HG03280 (cell line): ENCODE measurements around the gene CBX8.
"Not testable (repeated sequence)": the region's sequence is repeated elsewhere in the genome, so short reads cannot be mapped to it uniquely, and the experiment has no call there.

ENCODE experiments used
- ATAC-seq: cut with Tn5 transposase; IDR thresholded peaks from one replicate; pipeline ENCODE4 v1.9.1; 2021; ENCODE audit warnings: mild to moderate bottlenecking, moderate library complexity; ENCODE audit not compliant: unreplicated experiment

Gene CBX8

DNA sequence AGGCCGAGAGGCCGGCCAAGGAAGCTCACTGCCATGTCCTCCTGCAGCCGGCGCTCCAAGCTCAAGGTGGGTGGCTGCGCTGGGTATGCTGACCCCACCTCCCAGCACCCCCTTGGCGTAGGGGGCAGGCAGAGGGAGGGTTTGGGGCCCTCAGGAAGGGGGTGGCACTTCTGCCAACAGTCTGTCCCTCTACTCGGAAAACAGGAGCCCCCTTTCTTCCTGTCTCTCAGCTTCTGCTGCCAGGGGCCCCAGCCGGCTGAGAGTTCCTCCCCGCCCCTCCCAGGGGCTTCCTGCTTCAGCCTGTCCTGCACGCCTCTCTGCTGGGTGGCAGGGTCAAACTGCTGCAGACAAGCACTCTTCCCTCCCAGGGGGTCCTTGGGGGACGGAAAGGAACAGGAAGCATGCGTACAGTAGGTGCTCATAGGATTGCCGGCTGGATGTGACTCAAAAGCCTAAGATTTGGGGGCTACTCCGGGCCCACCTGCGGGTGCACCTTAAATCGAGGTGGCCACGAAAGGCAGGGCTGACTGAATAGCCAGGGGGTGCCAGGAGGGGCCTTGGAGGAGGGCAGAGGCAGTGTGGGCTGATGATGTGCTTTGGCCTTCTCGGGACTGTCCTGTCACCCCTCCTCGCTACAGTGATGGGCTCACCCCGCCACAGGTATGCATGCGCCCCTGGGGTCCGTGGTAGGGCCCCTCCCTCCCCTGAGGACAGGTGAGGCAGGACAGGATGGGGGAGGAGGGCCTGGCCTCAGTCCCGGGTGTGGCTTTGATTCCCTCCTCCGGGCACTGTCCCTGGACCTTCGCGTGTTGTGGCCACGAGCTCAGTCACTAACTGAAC is 14.9 kb downstream of the CBX8 start:
- ATAC-seq = no peak

DNA sequence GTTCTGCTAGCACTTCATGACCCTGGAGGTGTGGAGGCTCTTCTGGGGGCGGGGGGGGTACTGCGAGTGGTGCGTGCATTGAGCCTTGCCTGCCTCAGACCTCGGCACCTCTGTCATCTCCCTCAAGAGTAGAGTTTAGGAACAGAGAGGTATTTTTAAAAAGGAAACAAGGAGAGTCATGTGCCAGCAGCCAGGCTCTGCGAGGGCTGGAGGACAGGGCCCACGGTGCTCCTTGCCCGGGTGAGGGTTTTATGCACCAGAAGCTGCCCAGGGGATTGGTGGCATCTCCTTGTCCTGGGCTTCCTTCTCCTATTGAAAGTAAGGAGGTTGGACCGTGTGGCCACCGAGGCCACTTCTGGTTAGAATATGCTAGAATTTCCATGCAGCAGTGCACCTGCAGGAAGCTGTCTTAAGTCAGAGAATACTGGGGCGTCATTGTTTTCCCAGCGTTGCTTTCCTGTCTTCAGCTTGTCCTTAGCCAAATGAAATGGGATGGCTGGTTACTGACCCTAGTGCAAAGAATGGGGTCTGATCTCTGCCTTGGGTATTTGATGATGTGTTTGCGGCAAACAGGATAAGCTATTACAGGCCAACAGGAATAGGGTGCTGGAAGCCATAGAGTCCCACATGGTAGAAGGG is 15.7 kb downstream of the CBX8 start:
- no peak for ATAC-seq

DNA sequence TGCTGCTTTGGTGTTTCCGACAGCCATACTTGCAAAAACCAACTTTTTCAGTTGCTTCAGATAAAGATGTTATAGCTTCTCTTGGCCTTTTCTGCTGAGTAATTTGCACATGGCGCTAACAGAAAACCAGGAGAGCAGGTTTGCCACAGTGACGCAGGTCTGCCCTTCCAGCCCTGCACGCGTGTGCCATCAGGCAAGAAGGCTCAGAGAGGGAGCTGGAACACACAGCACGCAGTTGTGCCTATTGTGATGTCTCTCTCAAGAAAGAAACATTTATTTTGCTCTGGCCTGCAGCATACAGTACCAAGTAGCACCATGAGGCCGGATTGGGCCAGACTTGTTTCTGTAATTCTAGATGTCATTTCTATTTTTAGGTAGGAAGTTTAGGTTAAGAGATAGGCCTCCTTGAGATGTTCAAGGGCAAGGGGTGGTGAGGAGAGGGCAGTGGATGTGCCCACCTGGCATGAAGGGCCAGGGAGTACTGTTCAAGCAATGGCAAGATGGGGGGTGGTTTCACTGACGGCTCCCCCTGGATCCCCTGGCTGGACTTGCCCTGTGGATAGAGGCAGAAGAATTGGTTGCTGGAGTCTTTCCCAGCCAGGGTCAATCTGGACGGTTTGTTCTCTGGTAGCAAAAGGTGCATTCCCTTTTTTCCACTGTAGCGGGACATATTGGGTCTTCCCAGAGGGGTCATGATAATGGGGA is 17.1 kb downstream of the CBX8 start:
- no peak for ATAC-seq

DNA sequence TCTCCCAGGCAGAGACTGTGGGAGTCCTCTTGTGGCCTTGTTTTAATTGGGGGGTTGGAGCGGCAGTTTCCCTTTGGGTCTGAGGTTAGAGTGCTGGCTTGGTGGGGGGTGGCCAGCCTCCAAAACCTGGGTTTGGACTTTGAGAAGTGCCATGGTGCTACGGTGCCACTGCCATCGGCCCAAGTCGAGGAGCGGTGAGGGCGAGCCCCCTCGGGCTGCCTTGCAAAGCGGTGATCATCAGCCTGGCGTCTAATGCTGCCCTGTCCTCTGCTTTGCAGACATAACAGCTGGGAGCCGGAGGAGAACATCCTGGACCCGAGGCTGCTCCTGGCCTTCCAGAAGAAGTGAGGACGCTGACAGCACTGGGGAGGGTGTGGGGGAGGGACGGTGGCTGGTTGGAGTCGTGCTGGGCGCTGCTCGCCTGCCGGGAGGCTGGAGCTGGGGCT is 17.8 kb downstream of the CBX8 start:
- no peak for ATAC-seq

DNA sequence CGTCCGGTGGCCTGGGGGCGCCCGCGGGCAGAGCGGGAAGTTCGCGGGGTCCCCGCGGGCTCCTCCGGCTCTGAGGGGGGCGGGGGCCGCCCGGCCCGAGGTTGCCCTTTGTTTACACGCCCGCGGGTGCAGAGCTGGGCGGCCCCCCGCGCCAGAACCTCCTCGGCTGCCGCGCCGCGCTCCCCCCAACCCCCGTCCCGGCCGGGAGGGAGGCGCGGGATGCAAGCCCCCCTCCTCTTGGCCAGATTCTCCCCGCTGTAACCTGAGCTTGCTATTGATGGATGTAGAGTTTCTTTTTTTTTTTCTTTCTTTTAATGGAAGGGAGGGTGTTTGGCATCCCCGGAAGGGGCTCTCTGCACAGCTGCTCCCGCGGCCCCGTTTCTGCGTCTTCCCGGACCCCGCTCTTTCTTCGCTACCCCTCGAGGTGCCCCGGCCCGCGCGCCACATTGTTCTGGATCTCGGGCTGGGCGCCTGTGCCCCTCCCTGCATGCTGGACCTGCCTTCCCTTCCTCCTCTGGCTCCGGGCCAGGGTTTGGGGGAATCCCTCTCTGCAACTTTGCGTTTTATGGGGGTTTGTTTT is 18.3 kb downstream of the CBX8 start:
- peak; percentile 16 for ATAC-seq

DNA sequence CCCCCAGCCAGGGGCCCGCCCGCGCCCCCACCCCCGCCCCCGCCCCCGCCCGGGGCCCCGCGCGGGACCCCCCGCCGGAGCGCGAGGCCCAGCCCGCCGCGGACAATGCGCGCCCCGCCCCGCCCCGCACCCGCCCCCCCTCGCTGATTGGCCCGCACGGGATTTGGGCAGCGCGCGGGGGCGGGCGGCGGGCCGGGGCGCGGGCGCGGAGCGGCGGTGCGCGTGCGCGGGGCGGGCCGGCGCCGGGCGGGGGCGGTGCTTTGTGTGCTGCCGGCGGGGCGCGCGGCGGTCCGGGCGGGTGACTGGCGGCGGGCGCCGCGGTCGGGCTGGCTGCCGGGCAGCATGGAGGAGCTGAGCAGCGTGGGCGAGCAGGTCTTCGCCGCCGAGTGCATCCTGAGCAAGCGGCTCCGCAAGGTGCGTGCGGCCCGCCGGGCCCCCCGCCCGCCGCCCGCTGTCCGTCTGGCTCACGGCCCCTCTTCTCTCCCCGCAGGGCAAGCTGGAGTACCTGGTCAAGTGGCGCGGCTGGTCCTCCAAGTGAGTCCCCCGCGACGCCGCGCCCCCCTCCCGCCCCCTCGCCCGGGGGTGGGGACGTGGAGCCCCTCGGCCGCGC is 18.9 kb downstream of the CBX8 start, which contains the start of gene CBX2:
Gene CBX2, plus strand, starts transcription at position 255 of the 610 bp plus-strand sequence. Its CDS starts 88 bp downstream, at position 343.
- peak; percentile 81 for ATAC-seq

DNA sequence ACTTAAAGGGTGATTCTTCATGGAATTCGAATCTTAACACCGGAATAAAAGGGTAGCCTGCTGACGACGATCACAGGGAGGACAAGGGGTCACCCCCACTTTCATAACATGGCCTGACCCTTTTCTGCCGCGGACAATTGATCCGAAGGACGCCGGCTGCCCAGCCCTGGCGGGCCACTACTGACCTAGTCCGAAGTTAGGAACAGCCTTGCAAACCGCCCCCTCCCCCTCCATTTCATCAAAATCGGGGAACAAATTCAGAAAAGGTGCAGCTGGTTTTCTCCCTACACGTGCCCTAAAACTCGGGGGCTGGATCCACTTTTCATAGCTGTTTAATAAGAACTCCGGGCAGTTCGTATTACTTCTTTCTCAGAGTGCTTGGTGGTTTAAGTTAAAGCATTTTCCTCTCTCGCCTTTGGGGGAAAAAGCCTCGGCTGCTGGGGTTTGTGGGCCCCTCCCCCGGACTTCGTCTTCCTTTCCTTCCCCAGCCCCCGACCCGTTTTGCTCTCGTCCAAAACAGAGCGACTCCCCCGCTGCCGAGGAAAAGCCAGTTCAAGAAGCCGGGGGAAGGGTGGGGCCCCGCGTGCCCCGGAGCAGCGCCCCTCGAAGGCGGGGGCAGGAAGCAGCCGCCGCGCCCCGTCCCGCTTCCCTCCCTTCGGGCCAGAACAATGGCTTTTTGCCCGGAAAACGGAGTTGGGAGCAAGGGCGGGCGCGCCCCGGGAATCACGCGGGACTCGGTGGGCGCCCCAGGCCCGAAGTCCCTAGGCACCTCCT is 19.6 kb downstream of the CBX8 start:
- no peak for ATAC-seq

DNA sequence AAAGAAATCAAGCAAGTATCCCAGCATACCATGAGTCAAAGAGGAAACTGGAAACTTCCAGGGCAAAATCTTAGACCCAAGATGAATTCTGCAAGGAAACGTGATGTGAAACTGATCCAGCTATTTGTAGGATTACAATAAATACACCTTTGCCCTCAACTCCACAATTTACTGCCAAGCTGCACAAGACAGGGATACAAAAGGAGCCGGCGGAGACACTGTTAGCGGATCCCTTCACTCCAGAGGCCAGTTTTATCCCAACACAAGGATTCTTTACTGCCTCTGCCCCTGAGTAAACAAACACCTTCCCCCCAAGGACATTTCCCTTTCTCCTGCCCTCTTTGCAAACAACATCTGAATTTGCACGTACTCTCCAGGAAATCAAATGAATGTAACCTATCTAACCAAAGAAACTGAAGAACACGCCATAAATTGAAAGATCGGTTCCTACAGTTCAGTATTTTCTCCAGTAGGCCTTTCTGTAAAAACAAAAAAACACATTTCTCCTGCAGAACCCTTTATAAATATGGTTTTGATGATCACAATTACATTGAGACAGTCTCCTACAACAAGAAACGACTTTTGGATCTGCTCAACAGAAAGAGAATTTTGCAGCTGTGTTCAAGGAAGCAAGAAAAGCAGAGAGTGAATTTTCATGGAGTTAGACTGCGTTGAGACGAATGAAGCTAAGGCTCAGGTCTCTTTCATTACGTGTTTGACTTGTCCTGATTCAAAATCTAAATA is 20.3 kb downstream of the CBX8 start:
- no peak for ATAC-seq

DNA sequence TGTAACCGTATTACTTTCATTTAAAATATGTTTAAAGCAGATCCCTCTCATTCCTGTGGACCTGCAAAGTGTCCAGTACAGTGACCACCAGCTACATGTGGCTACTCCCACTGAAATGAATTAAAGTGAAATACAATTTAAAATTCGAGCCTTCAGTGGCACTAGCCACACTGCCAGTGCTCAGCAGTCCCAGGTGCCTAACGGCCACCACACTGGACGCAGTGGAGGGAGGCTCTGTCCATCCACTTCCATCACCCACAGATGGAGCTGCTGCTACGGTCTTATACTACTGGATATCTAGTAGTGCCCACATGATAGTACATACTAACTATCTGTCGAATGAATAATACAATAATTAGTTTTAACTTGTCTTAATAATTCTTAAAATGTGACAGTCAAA is 21.2 kb downstream of the CBX8 start:
- ATAC-seq = no peak

DNA sequence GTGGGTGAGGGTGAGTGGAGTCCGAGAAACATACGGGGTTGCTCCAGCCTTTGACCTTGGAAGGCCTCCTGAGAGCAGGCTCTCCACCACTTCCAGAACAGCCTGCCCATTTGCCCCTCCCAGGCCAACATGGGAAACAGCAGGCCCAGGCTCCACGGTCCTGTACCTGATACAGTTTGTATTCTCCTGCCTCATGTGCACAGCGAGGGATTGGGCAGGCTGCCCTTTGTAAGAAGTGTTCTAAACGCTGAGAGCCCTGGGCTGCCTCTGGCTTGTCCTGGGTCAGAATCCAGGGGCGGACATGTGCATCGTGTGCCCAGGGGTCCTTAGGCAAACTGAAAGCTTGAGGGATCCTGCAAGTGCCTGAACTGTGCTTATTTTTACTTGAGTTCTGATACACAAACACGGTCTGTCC is 22.3 kb downstream of the CBX8 start:
- ATAC-seq = no peak

DNA sequence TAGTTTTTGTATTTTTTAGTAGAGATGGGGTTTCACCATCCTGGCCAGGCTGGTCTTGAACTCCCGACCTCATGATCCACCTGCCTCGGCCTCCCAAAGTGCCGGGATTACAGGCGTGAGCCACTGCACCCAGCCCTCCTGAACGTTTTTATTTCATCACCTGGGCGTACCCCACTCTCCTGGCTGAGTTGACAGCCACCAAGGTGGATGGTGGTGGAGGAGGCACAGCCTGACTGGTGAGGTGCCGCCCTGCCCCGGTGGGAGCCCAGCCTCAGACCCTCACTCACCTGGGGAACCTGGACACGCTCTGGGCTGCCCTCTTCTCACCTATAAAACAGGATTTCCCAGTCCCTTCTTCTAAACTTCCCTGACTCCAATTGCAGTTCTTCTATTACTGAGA is 24.2 kb downstream of the CBX8 start:
- not testable (repeated sequence) for ATAC-seq

DNA sequence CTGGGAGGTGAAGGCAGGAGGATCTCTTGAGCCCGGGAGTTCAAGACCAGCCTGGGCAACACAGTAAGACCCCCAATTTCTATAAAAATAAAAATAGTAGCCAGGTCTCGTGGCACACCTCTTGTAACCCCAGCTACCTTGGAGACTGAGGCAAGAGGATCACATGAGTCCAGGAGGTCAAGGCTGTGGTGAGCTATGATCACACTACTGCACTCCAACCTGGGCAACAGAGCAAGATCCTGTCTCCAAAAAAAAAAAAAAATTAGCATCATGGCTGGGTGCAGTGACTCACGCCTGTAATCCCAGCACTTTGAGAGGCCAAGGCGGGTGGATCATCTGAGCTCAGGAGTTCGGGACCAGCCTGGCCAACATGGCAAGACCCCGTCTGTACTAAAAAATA is 25.6 kb downstream of the CBX8 start:
- no peak for ATAC-seq

DNA sequence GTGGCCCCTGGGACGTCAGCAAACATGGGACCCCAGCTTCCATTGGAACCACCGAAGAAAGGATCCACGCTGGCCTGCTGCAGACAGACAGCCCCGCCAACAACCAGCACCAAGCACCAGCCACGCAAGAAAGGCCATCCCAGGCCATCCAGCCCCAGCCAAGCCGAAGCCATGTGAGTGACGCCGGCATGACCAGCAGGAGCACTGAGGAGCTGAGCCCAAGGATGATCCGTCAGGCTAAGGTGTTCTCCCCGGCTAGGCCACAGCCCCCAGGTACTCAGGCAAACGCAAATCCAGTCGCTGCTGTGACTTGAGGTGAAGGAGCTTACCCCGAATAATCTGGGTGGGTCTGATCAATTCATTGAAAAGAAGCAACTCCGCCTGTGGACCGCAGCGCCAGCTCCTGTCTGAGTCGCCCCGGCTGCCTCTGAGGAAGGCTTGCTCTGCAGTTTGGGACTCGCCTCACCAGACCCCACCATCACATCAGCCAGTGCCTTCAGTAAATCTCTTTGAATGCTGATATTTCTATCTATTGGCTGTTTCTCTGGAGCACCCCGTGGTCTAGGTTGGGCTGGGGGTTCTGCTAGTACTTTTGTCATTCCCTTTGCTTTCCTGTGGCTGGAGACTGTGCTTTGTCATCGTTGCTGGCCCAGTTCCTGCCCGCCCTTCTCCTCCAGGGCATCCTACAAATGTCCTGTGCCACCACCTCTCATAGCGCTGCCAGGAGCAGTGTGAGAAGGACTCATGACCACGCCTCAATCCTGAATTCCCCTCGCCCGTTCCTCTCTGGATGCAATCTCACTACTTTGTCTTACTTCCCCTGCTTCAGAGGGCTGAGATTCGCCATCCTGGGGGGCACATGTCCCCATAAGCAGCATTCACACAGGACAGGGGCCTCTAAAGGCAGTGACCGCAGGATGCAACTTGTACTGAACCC is 27.0 kb downstream of the CBX8 start:
- no peak for ATAC-seq

DNA sequence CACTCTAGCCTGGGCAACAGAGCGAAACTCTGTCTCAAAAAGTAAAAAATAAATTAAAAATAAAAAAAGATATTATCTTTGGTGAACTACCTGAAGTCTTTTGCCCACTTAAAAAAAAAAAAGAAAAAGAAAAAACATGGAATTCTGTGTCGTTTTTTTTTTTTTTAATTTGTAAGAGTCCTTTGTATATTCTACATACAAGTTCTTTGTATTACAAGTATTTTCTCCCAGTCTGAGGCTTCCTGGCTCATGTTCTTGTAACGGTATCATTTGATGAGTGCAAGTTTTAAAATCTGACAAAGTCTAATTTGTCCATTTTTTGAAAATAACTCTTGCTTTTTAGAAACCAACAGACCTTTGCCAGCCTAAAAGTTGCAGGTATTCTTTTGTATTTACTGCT is 31.2 kb downstream of the CBX8 start:
- no peak for ATAC-seq

DNA sequence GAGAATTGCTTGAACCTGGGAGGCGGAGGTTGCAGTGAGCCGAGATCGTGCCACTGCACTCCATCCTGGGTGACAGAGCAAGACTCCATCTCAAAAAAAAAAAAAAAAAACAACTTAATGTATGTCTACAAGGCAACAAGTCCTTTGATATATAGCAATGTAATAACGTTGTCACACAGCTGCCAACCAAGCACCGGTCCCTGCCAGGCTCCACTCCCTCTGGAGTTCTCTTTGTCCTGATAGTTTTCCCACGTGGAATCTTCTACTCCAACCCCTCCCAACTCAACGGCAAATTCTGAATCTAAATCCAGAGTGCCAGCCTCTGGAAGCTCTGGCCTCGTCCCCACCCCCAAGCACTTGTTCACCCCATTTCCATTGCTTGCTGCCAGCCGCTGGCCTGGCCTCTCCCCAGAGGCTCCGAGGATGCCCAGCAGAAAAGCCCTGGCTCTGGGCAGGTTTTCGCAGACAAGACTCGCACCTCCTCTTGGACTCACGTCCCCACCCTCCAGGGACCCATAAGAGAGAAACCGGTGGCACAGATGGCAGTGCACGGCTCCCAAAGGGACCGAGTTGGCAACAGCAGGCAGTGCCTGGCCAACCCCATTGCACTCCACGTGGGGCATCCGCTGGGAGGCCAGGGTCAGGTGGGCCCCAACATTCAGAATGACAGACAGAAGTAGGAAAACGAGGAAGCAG is 34.8 kb downstream of the CBX8 start:
- no peak for ATAC-seq

DNA sequence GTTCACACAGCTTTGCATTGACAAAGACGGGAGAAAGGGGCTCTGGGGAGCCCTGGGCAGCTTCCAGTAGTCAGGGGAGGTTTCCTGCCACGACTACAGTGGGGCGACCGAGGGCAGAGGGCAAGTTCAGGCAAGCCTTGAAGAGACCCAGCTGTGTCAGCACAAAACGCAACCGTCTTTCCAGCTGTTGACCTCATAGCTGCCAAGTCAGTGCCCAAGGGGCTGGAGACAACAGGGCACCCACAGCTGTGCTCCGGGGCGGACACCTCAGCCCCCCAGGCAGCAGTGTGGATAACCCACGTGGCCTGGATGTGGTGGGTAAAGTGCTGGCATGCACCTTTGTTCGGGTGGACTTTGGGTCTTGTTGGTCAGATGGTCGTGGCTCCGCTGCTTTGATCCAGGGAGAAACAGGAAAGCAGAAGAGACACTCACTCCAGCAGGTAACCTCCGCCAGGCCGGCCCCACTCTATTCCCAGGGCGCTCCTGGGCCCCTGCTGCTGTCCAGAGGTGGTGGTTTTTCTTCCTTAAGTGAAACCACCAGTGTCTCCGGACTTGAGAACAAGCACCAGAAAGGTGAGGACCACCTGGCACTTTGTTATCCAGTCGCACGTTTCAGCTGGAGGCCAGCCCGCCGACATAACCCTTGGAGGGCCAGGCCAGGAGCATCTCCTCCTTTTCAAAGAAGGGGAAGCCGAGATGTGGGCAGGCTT is 36.5 kb downstream of the CBX8 start:
- ATAC-seq = no peak

DNA sequence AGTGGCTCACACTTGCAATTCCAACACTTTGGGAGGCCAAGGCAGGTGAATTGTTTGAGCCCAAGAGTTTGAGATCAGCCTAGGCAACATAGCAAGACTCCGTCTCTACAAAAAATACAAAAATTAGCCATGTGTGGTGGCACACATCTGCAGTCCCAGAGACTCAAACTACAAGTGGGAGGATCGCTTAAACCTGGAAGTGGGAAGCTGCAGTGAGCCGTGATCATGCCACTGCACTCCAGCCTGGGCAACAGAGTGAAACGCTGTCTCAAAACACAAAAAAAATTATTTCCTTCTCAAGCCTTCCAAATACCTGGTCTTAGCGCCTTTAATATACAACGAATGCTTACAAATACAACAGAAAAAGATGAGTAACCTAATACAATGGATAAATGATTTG is 38.6 kb downstream of the CBX8 start:
- ATAC-seq = no peak
